GM21576 (cell line): Measurements from ENCODE around the gene SORL1.

Experiments
- ATAC-seq: cut with Tn5 transposase; IDR thresholded peaks from one replicate; pipeline ENCODE4 v1.9.1; 2021; ENCODE audit warnings: mild to moderate bottlenecking, moderate library complexity; ENCODE audit not compliant: unreplicated experiment

Gene SORL1

GRCh38 chr11:121650351-121651256 lies 198.5 kb downstream of the SORL1 start:
- no peak for ATAC-seq

- ATAC-seq, result no peak
Measured at GRCh38 chr11:121651257-121651605, 199.1 kb downstream of the SORL1 start.

GRCh38 chr11:121652971-121653370 lies 200.9 kb downstream of the SORL1 start:
- ATAC-seq, result no peak

- ATAC-seq, result no peak
Measured at GRCh38 chr11:121654259-121654842, 202.2 kb downstream of the SORL1 start.

GRCh38 chr11:121654843-121655536 lies 202.9 kb downstream of the SORL1 start:
- no peak for ATAC-seq

GRCh38 chr11:121655537-121656327 lies 203.6 kb downstream of the SORL1 start:
- ATAC-seq, result peak; percentile 87

- no peak for ATAC-seq
Measured at GRCh38 chr11:121656328-121657090, 204.4 kb downstream of the SORL1 start.

- ATAC-seq, result no peak
Measured at GRCh38 chr11:121657146-121657545, 205.0 kb downstream of the SORL1 start.

GRCh38 chr11:121659811-121660210 lies 207.7 kb downstream of the SORL1 start:
- ATAC-seq, result no peak

- no peak for ATAC-seq
Measured at GRCh38 chr11:121661880-121662486, 209.9 kb downstream of the SORL1 start.

GRCh38 chr11:121664144-121664543 lies 212.0 kb downstream of the SORL1 start:
- ATAC-seq, result no peak

GRCh38 chr11:121665206-121665838 lies 213.2 kb downstream of the SORL1 start:
- no peak for ATAC-seq

GRCh38 chr11:121667836-121668235 lies 215.7 kb downstream of the SORL1 start:
- no peak for ATAC-seq

- no peak for ATAC-seq
Measured at GRCh38 chr11:121669422-121669821, 217.3 kb downstream of the SORL1 start.

- ATAC-seq, result no peak
Measured at GRCh38 chr11:121670266-121670665, 218.2 kb downstream of the SORL1 start.

- no peak for ATAC-seq
Measured at GRCh38 chr11:121670805-121671282, 218.7 kb downstream of the SORL1 start.

GRCh38 chr11:121671283-121672168 lies 219.4 kb downstream of the SORL1 start:
- no peak for ATAC-seq
